CD14-positive monocyte (primary cell): ENCODE results near the gene SOCS1. TPM values are rescaled to one million over a fixed set of nuclear protein-coding genes. Genes with fewer than 3 reads are reported as not detected.

Experiments used
- DNase-seq, 3 donors: peaks; one replicate each; pipeline ENCODE4 v3.0.0-alpha.2; 2011 to 2022
- H2AFZ ChIP-seq: 2 replicates; pipeline ENCODE4 v1.6.0; 2012; ENCODE audit warnings: mild to moderate bottlenecking, low read depth, low read length, inconsistent platforms; ENCODE audit not compliant: insufficient read depth, poor library complexity, severe bottlenecking
- H3K27ac ChIP-seq, 2 donors: 1 replicate in 1 of 2; 2 replicates in 1 of 2; pipeline ENCODE4 v1.5.1; 2012 to 2013; ENCODE audit warnings: low read length in 2 of 2, control low read depth in 1 of 2, inconsistent platforms in 1 of 2, low read depth in 1 of 2, mild to moderate bottlenecking in 1 of 2
- H3K27me3 ChIP-seq, 2 donors: one replicate each; pipeline versions ENCODE4 v1.6.0 to v1.6.1; 2011 to 2013; ENCODE audit warnings: low read length in 2 of 2; ENCODE audit not compliant: control insufficient read depth in 2 of 2, insufficient read depth in 2 of 2
- H3K36me3 ChIP-seq, 2 donors: replicated peaks in 1 of 2; 1 replicate in 1 of 2; 2 replicates in 1 of 2; pipeline versions ENCODE4 v1.5.1 to v1.6.1; 2012 to 2013; ENCODE audit warnings: low read length in 2 of 2, control low read depth in 1 of 2, inconsistent platforms in 1 of 2, mild to moderate bottlenecking in 1 of 2; ENCODE audit not compliant: insufficient read depth in 2 of 2, control insufficient read depth in 1 of 2
- H3K4me1 ChIP-seq, 2 donors: 1 replicate in 1 of 2; 2 replicates in 1 of 2; pipeline versions ENCODE4 v1.5.1 to v1.6.1; 2012 to 2013; ENCODE audit warnings: low read length in 2 of 2, control low read depth in 1 of 2, inconsistent platforms in 1 of 2, mild to moderate bottlenecking in 1 of 2, moderate library complexity in 1 of 2; ENCODE audit not compliant: insufficient read depth in 2 of 2, control insufficient read depth in 1 of 2
- H3K4me2 ChIP-seq: replicated peaks from 2 replicates; pipeline ENCODE3; 2012; ENCODE audit warnings: low read length, moderate library complexity, mild to moderate bottlenecking; ENCODE audit not compliant: poor library complexity, severe bottlenecking; ENCODE audit errors: extremely low read depth
- H3K4me3 ChIP-seq, 3 experiments: fragments of 200-600 bp in 1 of 3; sonication (generic) in 1 of 3; replicated peaks in 1 of 3; 1 replicate in 2 of 3; 2 replicates in 1 of 3; pipeline ENCODE4 v1.5.1; 2011 to 2013; ENCODE audit warnings: low read length in 3 of 3, mild to moderate bottlenecking in 3 of 3, control low read depth in 2 of 3, low read depth in 2 of 3, inconsistent platforms in 1 of 3, moderate library complexity in 1 of 3
- H3K79me2 ChIP-seq: 2 replicates; pipeline ENCODE4 v1.6.0; 2012; ENCODE audit warnings: mild to moderate bottlenecking, control low read depth, inconsistent platforms, low read length, moderate library complexity; ENCODE audit not compliant: insufficient read depth
- H3K9ac ChIP-seq: 2 replicates; pipeline ENCODE4 v1.6.0; 2017; ENCODE audit warnings: low read length, mild to moderate bottlenecking; ENCODE audit not compliant: insufficient read depth, poor library complexity, severe bottlenecking
- H3K9me3 ChIP-seq, 2 donors: replicated peaks in 1 of 2; 1 replicate in 1 of 2; 2 replicates in 1 of 2; pipeline versions ENCODE4 v1.5.1 to v1.6.1; 2012 to 2013; ENCODE audit warnings: low read length in 2 of 2, control low read depth in 1 of 2; ENCODE audit not compliant: control insufficient read depth in 1 of 2, insufficient read depth in 1 of 2
- H4K20me1 ChIP-seq: 2 replicates; pipeline ENCODE4 v1.6.0; 2012; ENCODE audit warnings: mild to moderate bottlenecking, low read length, control low read depth, moderate library complexity; ENCODE audit not compliant: insufficient read depth
- H3K27ac Mint-ChIP-seq, 7 donors: one replicate each; pipeline ENCODE4 v1.8.0; 2020; ENCODE audit warnings: mild to moderate bottlenecking in 7 of 7, mixed read lengths in 7 of 7, moderate library complexity in 6 of 7, inconsistent platforms in 2 of 7
- H3K27me3 Mint-ChIP-seq, 3 donors: one replicate each; pipeline ENCODE4 v1.8.0; 2021 to 2022; ENCODE audit warnings: low read depth in 3 of 3, mild to moderate bottlenecking in 3 of 3, mixed read lengths in 3 of 3, moderate library complexity in 3 of 3, inconsistent platforms in 1 of 3
- H3K36me3 Mint-ChIP-seq, 2 donors: one replicate each; pipeline ENCODE4 v1.8.0; 2020; ENCODE audit warnings: mixed read lengths in 2 of 2, inconsistent platforms in 1 of 2, mild to moderate bottlenecking in 1 of 2
- H3K4me1 Mint-ChIP-seq: one replicate; pipeline ENCODE4 v1.8.0; 2020; ENCODE audit warnings: mild to moderate bottlenecking, mixed read lengths
- H3K4me3 Mint-ChIP-seq, 2 donors: one replicate each; pipeline ENCODE4 v1.8.0; 2020; ENCODE audit warnings: mild to moderate bottlenecking in 2 of 2, mixed read lengths in 2 of 2, moderate library complexity in 1 of 2
- H3K9me3 Mint-ChIP-seq, 7 donors: one replicate each; pipeline ENCODE4 v1.8.0; 2020 to 2022; ENCODE audit warnings: mixed read lengths in 7 of 7, mild to moderate bottlenecking in 6 of 7, moderate library complexity in 6 of 7, inconsistent platforms in 2 of 7
- CTCF ChIP-seq: fragments of 200-600 bp; IDR thresholded peaks from one replicate; pipeline ENCODE4 v1.8.0; 2022; ENCODE audit warnings: antibody characterized with exemption, mild to moderate bottlenecking
- WGBS: methylation state at CpG from one replicate; pipeline ENCODE4 v1.1.5; 2013; ENCODE audit warnings: missing lambda C conversion rate; ENCODE audit not compliant: insufficient coverage; 5-methylcytosine and 5-hydroxymethylcytosine counted together
- intact Hi-C, 2 donors: fragments of 100-400 bp; cut with micrococcal nuclease; formaldehyde crosslinking; loops; one replicate each; pipeline versions ENCODE4 v1.15.0 to v1.15.1; 2023
- polyA plus RNA-seq, 3 donors: library from polyadenylated mRNA; depleted of rRNA in 1 of 3; unstranded in 2 of 3; stranded (reverse) in 1 of 3; fragments of 300-500 nt in 2 of 3; fragments of >200 nt in 1 of 3; fragmentation: Illumina TruSeq in 2 of 3; gene quantifications; 1 replicate in 2 of 3; 2 replicates in 1 of 3; pipeline ENCODE4 v1.2.3, GENCODE V29; 2012 to 2021

SOCS1 gene
- polyA plus RNA-seq, 3 donors: 0.13 to 2.3 (median 0.35) TPM

GRCh38 chr16:11295672-11296071, 39.7 kb upstream of the SOCS1 start:
- Mint-ChIP-seq H3K27me3 (peaks cover 36 to 46% (median 43%) of the 10 kb centered on the region in 3 donors), H3K27ac (no peak overlapping the region), H3K36me3 (peaks cover 0 to 1% of the 10 kb centered on the region in 2 donors), H3K4me1 (peaks cover 20% of the 10 kb centered on the region), H3K4me3 (no peak overlapping the region), H3K9me3 (peaks cover 0 to 2% (median 0%) of the 10 kb centered on the region in 7 donors)
- 97% methylated on average over 3 of the region's 4 CpGs for WGBS
- H3K4me1 ChIP-seq: peaks cover 12 to 15% of the 10 kb centered on the region in 2 donors
- no peaks in the 10 kb centered on the region for H3K36me3 ChIP-seq
- H2AFZ ChIP-seq: no peak overlapping the region
- no peak for TF ChIP-seq CTCF
- H3K4me3 ChIP-seq: no peak overlapping the region
- no peak overlapping the region for H3K27ac ChIP-seq
- H3K4me2 ChIP-seq: no peak overlapping the region
- no peak overlapping the region for H3K9ac ChIP-seq
- DNase-seq: no peak
- H3K79me2 ChIP-seq: no peaks in the 10 kb centered on the region
- H3K27me3 ChIP-seq: peaks cover 0 to 6% of the 10 kb centered on the region in 2 donors
- intact Hi-C loops: loop anchor here in 1 of 2 donors (5.0 kb wide), 1 partner anchor 37 kb away; no protein-coding TSS in a partner anchor
- no peaks in the 10 kb centered on the region for H4K20me1 ChIP-seq
- no peaks in the 10 kb centered on the region for H3K9me3 ChIP-seq

DNA sequence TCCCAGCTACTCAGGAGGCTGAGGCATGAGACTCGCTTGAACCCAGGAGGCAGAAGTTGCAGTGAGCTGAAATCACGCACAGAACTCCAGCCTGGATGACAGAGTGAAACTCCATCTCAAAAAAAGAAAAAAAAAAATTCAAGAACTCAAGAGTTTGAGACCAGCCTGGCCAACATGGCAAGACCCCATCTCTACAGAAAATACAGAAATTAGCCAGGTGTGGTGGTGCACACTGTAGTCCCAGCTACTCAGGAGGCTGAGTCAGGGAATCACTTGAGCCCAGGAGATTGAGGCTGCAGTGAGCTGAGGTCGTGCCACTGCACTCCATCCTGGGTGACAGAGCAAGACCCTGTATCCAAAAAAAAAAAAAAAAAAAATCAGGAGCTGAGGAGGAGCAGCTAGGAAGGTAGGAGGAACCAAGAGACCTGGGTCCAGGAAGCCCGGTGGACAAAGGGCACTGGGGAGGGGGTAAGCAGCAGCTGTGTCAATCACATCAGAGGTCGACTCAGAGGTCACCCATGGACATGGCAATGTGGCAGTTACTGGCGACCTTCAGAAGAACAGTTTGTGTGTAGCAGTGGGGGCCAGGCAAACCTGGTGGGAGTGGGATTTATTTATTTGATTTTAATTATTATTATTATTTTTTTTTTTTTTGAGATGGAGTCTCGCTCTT, 36.2 kb upstream of the SOCS1 start:
- peaks cover 0 to 5% (median 0%) of the 10 kb centered on the region in 7 donors for H3K9me3 Mint-ChIP-seq
- no peak overlapping the region for H3K9ac ChIP-seq

More for the DNA sequence above, 36.2 kb upstream of the SOCS1 start:
- no peak overlapping the region for H3K27ac Mint-ChIP-seq
- peaks cover 40 to 47% (median 46%) of the 10 kb centered on the region in 3 donors for H3K27me3 Mint-ChIP-seq
- H3K9me3 ChIP-seq: no peaks in the 10 kb centered on the region
- WGBS: 91% methylated on average over 6 of the region's 7 CpGs
- no peaks in the 10 kb centered on the region for H3K79me2 ChIP-seq
- H2AFZ ChIP-seq: no peak overlapping the region
- H3K36me3 Mint-ChIP-seq: peaks cover 0 to 4% of the 10 kb centered on the region in 2 donors
- no peaks in the 10 kb centered on the region for H4K20me1 ChIP-seq
- H3K27me3 ChIP-seq: peaks cover 2 to 4% of the 10 kb centered on the region in 2 donors
- no peak overlapping the region for H3K27ac ChIP-seq
- H3K4me3 Mint-ChIP-seq: peak overlapping the region in 1 of 2 donors; percentile 51
- no peaks in the 10 kb centered on the region for H3K36me3 ChIP-seq
- H3K4me3 ChIP-seq: no peak overlapping the region
- intact Hi-C loops: no loop called here
- H3K4me1 Mint-ChIP-seq: peaks cover 15% of the 10 kb centered on the region
- DNase-seq: no peak
- TF ChIP-seq CTCF: no peak
- H3K4me1 ChIP-seq: peaks cover 5 to 11% of the 10 kb centered on the region in 2 donors
- H3K4me2 ChIP-seq: no peak overlapping the region
